HEK293T (cell line): ENCODE data around the gene SNCG.

Experiments
- ARNT ChIP-seq: fragments of 450-650 bp; IDR thresholded peaks from 2 replicates; pipeline ENCODE4 v1.6.1; 2017; ENCODE audit warnings: mild to moderate bottlenecking
- BHLHE40 ChIP-seq: fragments of 450-650 bp; IDR thresholded peaks from 2 replicates; pipeline ENCODE4 v1.6.1; 2016; ENCODE audit warnings: mild to moderate bottlenecking, moderate library complexity, borderline replicate concordance
- CTBP1 ChIP-seq: fragments of 450-650 bp; IDR thresholded peaks from 2 replicates; pipeline ENCODE4 v1.6.1; 2016; ENCODE audit warnings: borderline replicate concordance
- ELF4 ChIP-seq: fragments of 450-650 bp; IDR thresholded peaks from 2 replicates; pipeline ENCODE4 v1.6.1; 2017; ENCODE audit warnings: antibody characterized with exemption
- FOXA1 ChIP-seq: fragments of 450-650 bp; IDR thresholded peaks from 2 replicates; pipeline ENCODE4 v1.6.1; 2016; ENCODE audit warnings: mild to moderate bottlenecking
- FOXK2 ChIP-seq: fragments of 450-650 bp; IDR thresholded peaks from 2 replicates; pipeline ENCODE4 v1.6.1; 2016; ENCODE audit warnings: mild to moderate bottlenecking
- FOXM1 ChIP-seq: fragments of 450-650 bp; IDR thresholded peaks from 2 replicates; pipeline ENCODE4 v1.6.1; 2017; ENCODE audit warnings: mild to moderate bottlenecking, borderline replicate concordance
- HDGF ChIP-seq: fragments of 450-650 bp; IDR thresholded peaks from 2 replicates; pipeline ENCODE4 v1.6.1; 2017; ENCODE audit warnings: antibody characterized with exemption, borderline replicate concordance
- L3MBTL2 ChIP-seq: fragments of 450-650 bp; conservative IDR thresholded peaks from 2 replicates; pipeline ENCODE4 v1.6.1; 2016; ENCODE audit warnings: mild to moderate bottlenecking
- LEF1 ChIP-seq: fragments of 450-650 bp; IDR thresholded peaks from 2 replicates; pipeline ENCODE4 v1.6.1; 2017; ENCODE audit warnings: mild to moderate bottlenecking, borderline replicate concordance
- NFRKB ChIP-seq: fragments of 450-650 bp; IDR thresholded peaks from 2 replicates; pipeline ENCODE4 v1.6.1; 2016; ENCODE audit warnings: mild to moderate bottlenecking, moderate library complexity
- SP1 ChIP-seq: fragments of 450-650 bp; IDR thresholded peaks from 2 replicates; pipeline ENCODE4 v1.6.1; 2017
- SUZ12 ChIP-seq: fragments of 450-650 bp; IDR thresholded peaks from 2 replicates; pipeline ENCODE4 v1.6.1; 2016; ENCODE audit warnings: mild to moderate bottlenecking
- ZNF384 ChIP-seq: fragments of 450-650 bp; IDR thresholded peaks from 2 replicates; pipeline ENCODE4 v1.6.1; 2016

- TF ChIP-seq ARNT, result no peak
- no peak for TF ChIP-seq FOXM1
- TF ChIP-seq BHLHE40, result no peak
- TF ChIP-seq ZNF384, result no peak
- no peak for TF ChIP-seq SUZ12
- no peak for TF ChIP-seq FOXK2
- no peak for TF ChIP-seq NFRKB
- no peak for TF ChIP-seq L3MBTL2
- no peak for TF ChIP-seq SP1
- no peak for TF ChIP-seq ELF4
- no peak for TF ChIP-seq HDGF
- no peak for TF ChIP-seq FOXA1
- TF ChIP-seq LEF1, result no peak
- TF ChIP-seq CTBP1, result no peak
Measured at GRCh38 chr10:86981716-86982115, 23.3 kb downstream of the SNCG start.
